AG04450 (cell line): ENCODE data around the gene HK1. TPM values are rescaled to one million over a fixed set of nuclear protein-coding genes. Genes with fewer than 3 reads are reported as not detected.

ENCODE experiments used
- CTCF ChIA-PET: fragments of 300-600, 350-600 bp; formaldehyde crosslinking; extraction: SDS; loops from one replicate; lab custom pipeline; 2022; ENCODE audit warnings: antibody characterized with exemption, inconsistent platforms; lab: Charles Lee
- POLR2A ChIA-PET: fragments of 350-600 bp; formaldehyde crosslinking; extraction: SDS; loops from one replicate; lab custom pipeline; 2021; ENCODE audit warnings: antibody characterized with exemption, inconsistent platforms; lab: Yijun Ruan, JAX
- DNase-seq: peaks from one replicate; pipeline ENCODE4 v3.0.0-alpha.2; 2011; ENCODE audit warnings: low read depth, low spot score
- H3K27ac ChIP-seq: one replicate; pipeline ENCODE4 v1.5.1; 2012; ENCODE audit warnings: low read depth, low read length, control low read depth
- H3K27me3 ChIP-seq: one replicate; pipeline ENCODE4 v1.6.0; 2012; ENCODE audit warnings: low read length; ENCODE audit not compliant: control insufficient read depth, insufficient read depth
- H3K4me3 ChIP-seq: 2 replicates; pipeline ENCODE4 v1.5.1; 2011; ENCODE audit warnings: mild to moderate bottlenecking, low read depth, low read length, control low read depth
- H3K9me3 ChIP-seq: 2 replicates; pipeline ENCODE4 v1.5.1; 2012; ENCODE audit warnings: low read length; ENCODE audit not compliant: control insufficient read depth, insufficient read depth
- polyA plus RNA-seq: library from polyadenylated mRNA; depleted of rRNA; stranded (reverse); fragments of >200 nt; gene quantifications from 2 replicates; pipeline ENCODE4 v1.2.3, GENCODE V29; 2011
- TF ChIP-seq, protein P1 (sequence below): IDR thresholded peaks from 2 replicates; pipeline ENCODE4 v1.5.1; 2011; ENCODE audit warnings: low read depth, low read length, control low read depth, inconsistent platforms

HK1 gene
- polyA plus RNA-seq, 1 experiment: 31.9 TPM

DNA sequence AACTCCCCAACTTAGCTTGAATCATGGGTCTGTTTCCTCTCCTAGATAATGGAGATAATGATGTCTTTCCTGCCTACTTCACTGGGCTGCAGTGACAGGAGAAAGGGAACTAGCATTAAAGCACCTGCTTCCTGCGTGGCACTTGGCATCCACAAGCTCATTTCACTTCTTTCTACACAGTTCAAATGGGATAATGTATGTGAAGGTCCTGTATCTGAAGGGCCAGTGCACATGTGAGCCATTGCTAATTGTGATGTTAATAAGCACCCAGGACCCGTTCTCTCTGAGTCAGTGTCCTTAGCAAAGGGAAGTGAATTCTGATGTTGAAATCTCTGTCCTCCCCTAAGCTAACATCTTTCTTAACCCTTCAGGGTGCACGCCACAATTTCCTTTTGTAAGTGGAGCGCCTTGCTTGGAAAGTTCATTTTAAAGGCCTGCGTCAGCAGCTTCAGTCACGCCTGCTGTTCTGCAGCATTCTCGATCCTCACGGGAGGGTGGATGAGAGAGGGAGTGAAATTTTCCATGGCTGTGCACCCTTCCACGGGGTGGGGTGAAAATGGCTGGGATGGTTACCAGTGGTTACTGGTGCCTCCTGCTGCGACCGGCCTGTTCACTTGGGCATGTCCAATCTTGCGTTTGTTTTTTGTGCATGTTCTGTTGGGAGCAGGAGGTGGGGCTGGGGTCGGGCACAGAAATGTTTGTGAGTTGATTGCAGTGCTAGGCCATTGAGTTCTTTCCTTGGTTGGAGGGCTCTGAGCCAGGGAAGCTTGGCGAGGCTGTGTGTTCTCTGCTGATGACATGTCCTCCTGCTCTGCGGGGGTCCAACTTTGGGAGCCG lies 59.2 kb downstream of the HK1 start:
- CTCF ChIA-PET: interaction anchor here (0.7 to 1.4 kb wide), 2 partner anchors 46 to 71 kb away, joined by 5 to 7 read pairs; no protein-coding TSS in a partner anchor
- H3K27me3 ChIP-seq: no peaks in the 10 kb centered on the region
- POLR2A ChIA-PET: interaction anchor here (0.9 kb wide), 1 partner anchor 10 kb away, joined by 4 read pairs; no protein-coding TSS in a partner anchor
- no peak overlapping the region for H3K4me3 ChIP-seq
- H3K27ac ChIP-seq: peak overlapping the region; percentile 48
- no peaks in the 10 kb centered on the region for H3K9me3 ChIP-seq
- DNase-seq: peak; percentile 34
- TF ChIP-seq, protein P1, sequence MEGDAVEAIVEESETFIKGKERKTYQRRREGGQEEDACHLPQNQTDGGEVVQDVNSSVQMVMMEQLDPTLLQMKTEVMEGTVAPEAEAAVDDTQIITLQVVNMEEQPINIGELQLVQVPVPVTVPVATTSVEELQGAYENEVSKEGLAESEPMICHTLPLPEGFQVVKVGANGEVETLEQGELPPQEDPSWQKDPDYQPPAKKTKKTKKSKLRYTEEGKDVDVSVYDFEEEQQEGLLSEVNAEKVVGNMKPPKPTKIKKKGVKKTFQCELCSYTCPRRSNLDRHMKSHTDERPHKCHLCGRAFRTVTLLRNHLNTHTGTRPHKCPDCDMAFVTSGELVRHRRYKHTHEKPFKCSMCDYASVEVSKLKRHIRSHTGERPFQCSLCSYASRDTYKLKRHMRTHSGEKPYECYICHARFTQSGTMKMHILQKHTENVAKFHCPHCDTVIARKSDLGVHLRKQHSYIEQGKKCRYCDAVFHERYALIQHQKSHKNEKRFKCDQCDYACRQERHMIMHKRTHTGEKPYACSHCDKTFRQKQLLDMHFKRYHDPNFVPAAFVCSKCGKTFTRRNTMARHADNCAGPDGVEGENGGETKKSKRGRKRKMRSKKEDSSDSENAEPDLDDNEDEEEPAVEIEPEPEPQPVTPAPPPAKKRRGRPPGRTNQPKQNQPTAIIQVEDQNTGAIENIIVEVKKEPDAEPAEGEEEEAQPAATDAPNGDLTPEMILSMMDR: no peak

DNA sequence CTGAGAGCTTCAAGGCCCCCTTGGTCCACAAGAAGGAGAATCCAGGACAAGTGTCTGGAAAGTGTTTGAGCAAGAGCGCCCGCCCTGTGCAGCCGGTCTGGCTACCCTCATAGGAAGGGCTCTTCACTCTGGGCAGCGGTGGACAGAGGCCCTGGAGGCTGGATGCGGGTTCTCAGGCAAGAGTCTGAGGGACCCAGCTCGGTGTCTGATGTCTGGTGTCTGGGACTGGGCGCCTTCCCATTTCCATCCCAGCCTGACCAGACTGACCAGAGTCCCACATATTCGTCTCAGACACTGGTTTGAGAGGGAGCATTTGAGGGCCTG lies 59.8 kb downstream of the HK1 start:
- Histone ChIP-seq H3K4me3 (no peak overlapping the region), H3K9me3 (no peaks in the 10 kb centered on the region), H3K27me3 (no peaks in the 10 kb centered on the region), H3K27ac (peak overlapping the region; percentile 11)
- ChIA-PET CTCF (interaction anchor here (0.7 to 1.4 kb wide), 2 partner anchors 45 to 86 kb away, joined by 3 to 5 read pairs; no protein-coding TSS in a partner anchor), POLR2A (interaction anchor here (0.9 kb wide), 1 partner anchor 10 kb away, joined by 4 read pairs; no protein-coding TSS in a partner anchor)
- TF ChIP-seq, protein P1: no peak
- DNase-seq: no peak

DNA sequence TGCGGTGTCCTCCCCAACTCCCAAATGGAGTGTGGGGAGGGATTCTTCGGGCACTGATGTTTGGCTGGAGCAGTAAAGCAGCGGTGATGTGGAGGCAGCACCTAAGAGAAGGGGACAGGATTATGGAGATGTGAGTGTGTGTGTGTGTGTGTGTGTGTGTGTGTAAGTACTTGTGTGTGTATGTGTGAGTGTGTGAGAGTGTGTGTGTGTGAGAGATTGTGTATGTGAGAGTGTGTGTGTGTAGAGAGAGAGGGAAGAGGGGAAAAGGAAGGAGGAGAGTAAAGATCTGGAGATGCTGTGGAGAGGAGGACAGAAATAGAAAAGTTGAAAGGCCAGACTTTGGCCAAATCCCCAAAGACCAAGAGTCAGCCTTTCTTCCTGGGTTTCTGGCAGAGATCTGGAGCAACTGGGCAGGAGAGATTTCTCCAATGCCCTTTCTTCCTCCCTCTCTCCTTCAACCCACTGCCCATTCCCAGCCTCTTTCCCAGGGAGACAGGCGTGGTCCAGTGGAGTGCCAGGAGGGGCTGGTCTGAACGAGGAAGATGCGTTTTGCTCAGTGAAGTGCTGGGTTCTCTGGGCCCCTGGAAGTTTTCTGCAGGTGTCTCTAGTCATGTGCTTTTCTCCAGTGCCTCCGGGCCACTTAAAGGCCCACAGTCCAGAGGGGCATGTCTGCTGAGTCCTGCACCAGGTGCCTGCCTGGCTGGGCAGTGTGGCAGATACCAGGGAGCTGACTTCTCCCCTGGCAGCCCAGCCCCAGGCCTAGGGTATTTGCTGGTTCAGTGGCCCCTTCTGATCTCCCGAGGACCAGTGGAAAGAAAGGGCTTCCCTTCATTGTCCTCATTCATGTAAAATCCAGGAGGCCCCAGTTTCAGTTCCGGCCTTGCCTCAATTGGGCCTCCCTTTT lies 60.5 kb downstream of the HK1 start:
- ChIA-PET POLR2A (no interaction called here), CTCF (interaction anchor here (0.7 kb wide), 1 partner anchor 85 kb away, joined by 3 read pairs; no protein-coding TSS in a partner anchor)
- Histone ChIP-seq H3K9me3 (no peaks in the 10 kb centered on the region), H3K27ac (peak overlapping the region; percentile 11), H3K27me3 (no peaks in the 10 kb centered on the region), H3K4me3 (no peak overlapping the region)
- DNase-seq: no peak
- TF ChIP-seq, protein P1: no peak

DNA sequence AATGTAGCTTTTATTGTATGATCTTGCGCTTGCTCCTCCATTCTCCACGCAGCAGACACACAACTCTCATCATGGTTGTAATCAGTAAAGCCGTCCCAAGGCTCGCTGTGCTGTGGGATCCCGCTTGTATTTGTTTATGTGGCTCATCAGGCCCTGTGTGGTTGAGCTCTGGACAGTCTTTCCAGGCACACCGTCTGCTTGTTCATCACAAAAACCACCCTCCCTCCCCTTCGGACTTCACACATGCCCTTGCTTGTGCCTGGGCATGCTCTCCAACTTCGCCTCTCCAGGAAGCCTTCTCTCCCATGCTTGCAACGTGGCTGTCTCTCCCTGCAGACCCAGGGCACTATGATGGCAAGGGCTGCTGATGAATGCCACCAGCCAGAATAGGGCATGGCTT lies 62.4 kb downstream of the HK1 start:
- no peaks in the 10 kb centered on the region for H3K9me3 ChIP-seq
- no peaks in the 10 kb centered on the region for H3K27me3 ChIP-seq
- TF ChIP-seq, protein P1: no peak
- H3K27ac ChIP-seq: no peak overlapping the region
- POLR2A ChIA-PET: no interaction called here
- no peak for DNase-seq
- H3K4me3 ChIP-seq: no peak overlapping the region
- CTCF ChIA-PET: no interaction called here
